Ascending aorta (tissue), 2 donors: ENCODE data around the gene NDUFB10. TPM values are rescaled to one million over a fixed set of nuclear protein-coding genes. Genes with fewer than 3 reads are reported as not detected.
A peak's percentile ranks its signal among the peaks of the same experiment; 100 is the strongest.
"Not testable (repeated sequence)": the region's sequence is repeated elsewhere in the genome, so short reads cannot be mapped to it uniquely, and the experiment has no call there.

Experiments used
- DNase-seq, 2 donors: peaks; one replicate each; pipeline ENCODE4 v3.0.0-alpha.2; 2019; ENCODE audit warnings: low spot score in 2 of 2
- H3K27ac ChIP-seq, 2 donors: fragments of 200-600 bp; sonication (generic); one replicate each; pipeline ENCODE4 v1.5.1; 2016 to 2017; ENCODE audit warnings: mild to moderate bottlenecking in 1 of 2
- H3K27me3 ChIP-seq: fragments of 200-600 bp; sonication (generic); one replicate; pipeline ENCODE4 v1.5.1; 2017
- H3K36me3 ChIP-seq, 2 donors: fragments of 200-600 bp; sonication (generic); one replicate each; pipeline ENCODE4 v1.5.1; 2016
- H3K4me1 ChIP-seq, 2 donors: fragments of 200-600 bp; sonication (generic); one replicate each; pipeline ENCODE4 v1.5.1; 2016 to 2017; ENCODE audit warnings: mild to moderate bottlenecking in 1 of 2
- H3K4me3 ChIP-seq, 2 donors: fragments of 200-600 bp; sonication (generic); one replicate each; pipeline ENCODE4 v1.5.1; 2016 to 2017; ENCODE audit warnings: mild to moderate bottlenecking in 1 of 2
- H3K9me3 ChIP-seq, 2 donors: fragments of 200-600 bp; sonication (generic); one replicate each; pipeline ENCODE4 v1.5.1; 2016
- CTCF ChIP-seq, 3 experiments: fragments of 200-600 bp in 2 of 3; fragments of 450-650 bp in 1 of 3; sonication (generic) in 2 of 3; IDR thresholded peaks; one replicate each; pipeline ENCODE4 v1.5.1; 2016 to 2019; ENCODE audit warnings: antibody characterized with exemption in 3 of 3, mild to moderate bottlenecking in 1 of 3, moderate library complexity in 1 of 3
- intact Hi-C: fragments of 100-400 bp; cut with DNase I; formaldehyde crosslinking; loops from one replicate; pipeline ENCODE4 v1.15.1; 2023
- total RNA-seq: library from RNA; depleted of rRNA; stranded (reverse); fragments of >200 nt; gene quantifications from one replicate; pipeline ENCODE4 v1.1.0, GENCODE V29; 2016

The NDUFB10 gene
- total RNA-seq, 1 donor from 2014 or later = 68.2 TPM

GRCh38 chr16:1938316-1938715 lies 21.0 kb upstream of the NDUFB10 start:
- intact Hi-C loops = no loop called here
- no peak for DNase-seq
- H3K27ac ChIP-seq = no peak overlapping the region
- H3K4me3 ChIP-seq = no peak overlapping the region
- no peak for TF ChIP-seq CTCF (IDR thresholded peaks at IDR 0.05)
- peaks cover 10 to 11% of the 10 kb centered on the region in 2 donors for H3K4me1 ChIP-seq
- peaks cover 39 to 42% of the 10 kb centered on the region in 2 donors for H3K36me3 ChIP-seq
- H3K27me3 ChIP-seq = no peaks in the 10 kb centered on the region
- H3K9me3 ChIP-seq = no peaks in the 10 kb centered on the region

- DNase-seq = no peak
- intact Hi-C loops = no loop called here
- H3K4me1 ChIP-seq = peaks cover 10 to 11% of the 10 kb centered on the region in 2 donors
These were observed 20.4 kb upstream of the NDUFB10 start for GRCh38 chr16:1938910-1939309.

GRCh38 chr16:1939833-1940232 lies 19.5 kb upstream of the NDUFB10 start:
- H3K4me3 ChIP-seq, H3K9me3 ChIP-seq, H3K27me3 ChIP-seq, H3K27ac ChIP-seq, DNase-seq, intact Hi-C loops: not testable (repeated sequence)
- peaks cover 10 to 11% of the 10 kb centered on the region in 2 donors for H3K4me1 ChIP-seq
- H3K36me3 ChIP-seq = peaks cover 39 to 42% of the 10 kb centered on the region in 2 donors

More at GRCh38 chr16:1938910-1939309, 20.4 kb upstream of the NDUFB10 start:
- no peak overlapping the region for H3K27ac ChIP-seq
- no peak for TF ChIP-seq CTCF (IDR thresholded peaks at IDR 0.05)
- H3K9me3 ChIP-seq = no peaks in the 10 kb centered on the region
- no peak overlapping the region for H3K4me3 ChIP-seq
- peaks cover 39 to 42% of the 10 kb centered on the region in 2 donors for H3K36me3 ChIP-seq
- H3K27me3 ChIP-seq = no peaks in the 10 kb centered on the region

- H3K36me3 ChIP-seq = peaks cover 39 to 42% of the 10 kb centered on the region in 2 donors
- H3K9me3 ChIP-seq = no peaks in the 10 kb centered on the region
- intact Hi-C loops = no loop called here
- no peak overlapping the region for H3K27ac ChIP-seq
- H3K4me1 ChIP-seq = peaks cover 10 to 11% of the 10 kb centered on the region in 2 donors
- no peak for TF ChIP-seq CTCF (IDR thresholded peaks at IDR 0.05)
- no peak for DNase-seq
- H3K4me3 ChIP-seq = no peak overlapping the region
- H3K27me3 ChIP-seq = no peaks in the 10 kb centered on the region
These were observed 18.8 kb upstream of the NDUFB10 start for GRCh38 chr16:1940273-1941161.

GRCh38 chr16:1941162-1942046 lies 17.9 kb upstream of the NDUFB10 start:
- TF ChIP-seq CTCF (IDR thresholded peaks at IDR 0.05) = no peak
- H3K4me3 ChIP-seq = peak overlapping the region; percentile 70 to 92
- peaks cover 10 to 11% of the 10 kb centered on the region in 2 donors for H3K4me1 ChIP-seq
- H3K27ac ChIP-seq = peak overlapping the region; percentile 78 to 81
- no peaks in the 10 kb centered on the region for H3K9me3 ChIP-seq
- no peak for DNase-seq
- H3K36me3 ChIP-seq = peaks cover 39 to 42% of the 10 kb centered on the region in 2 donors
- intact Hi-C loops = loop anchor here (2.0 kb wide), 2 partner anchors 13 to 17 kb away; partner anchors contain the start of gene NDUFB10
- no peaks in the 10 kb centered on the region for H3K27me3 ChIP-seq
